Measurements from ENCODE around the gene RILPL1. TPM values are rescaled to one million over a fixed set of nuclear protein-coding genes. Genes with fewer than 3 reads are reported as not detected.

RILPL1 gene
- total and polyA plus RNA-seq, 3 experiments from 2014 or later, result 0.55 to 4.6 (median 2.7) TPM

DNA sequence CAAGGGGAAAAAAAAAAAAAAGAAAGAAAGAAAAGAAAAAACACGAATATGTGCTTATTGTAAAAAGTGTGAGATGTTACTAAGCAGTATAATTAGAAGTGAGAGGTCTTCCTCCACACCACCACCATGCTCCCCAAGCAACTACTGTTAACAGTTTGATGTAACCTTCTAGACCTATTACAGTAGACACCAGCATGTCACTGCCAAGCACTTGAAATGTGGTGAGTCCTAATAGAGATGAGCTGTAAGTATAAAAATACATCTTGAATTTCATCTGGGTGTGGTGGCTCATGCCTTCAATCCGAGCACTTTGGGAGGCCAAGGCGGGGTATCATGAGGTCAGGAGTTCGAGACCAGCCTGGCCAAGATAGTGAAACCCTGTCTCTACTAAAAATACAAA is 83.7 kb downstream of the RILPL1 start:
- Mint-ChIP-seq H3K4me1 (peaks cover 17 to 24% (median 22%) of the 10 kb centered on the region in 3 donors), H3K4me3 (no peak overlapping the region), H3K9me3 (no peaks in the 10 kb centered on the region), H3K27ac (peak overlapping the region in 6 of 8 donors; percentile 41 to 85 (median 76)), H3K27me3 (no peaks in the 10 kb centered on the region), H3K36me3 (peaks cover 0 to 2% (median 0%) of the 10 kb centered on the region in 3 donors)
- no peaks in the 10 kb centered on the region for H3K27me3 ChIP-seq (ENCODE audit: insufficient read depth, low read length, poor library complexity, severe bottlenecking)
- H3K4me1 ChIP-seq (ENCODE audit: insufficient read depth, low read length), result peaks cover 14% of the 10 kb centered on the region
- ChIA-PET CTCF (no interaction called here), POLR2A (interaction anchor here (0.6 kb wide), 1 partner anchor 8 kb away, joined by 5 read pairs; the partner anchor contains the start of gene SNRNP35)
- no peaks in the 10 kb centered on the region for H3K36me3 ChIP-seq (ENCODE audit: insufficient read depth, low read length)
- H3K27ac ChIP-seq (ENCODE audit: low read depth, low read length), result no peak overlapping the region
- DNase-seq, result no peak
- no peaks in the 10 kb centered on the region for H3K9me3 ChIP-seq (ENCODE audit: low read length)
- no peak overlapping the region for H3K4me3 ChIP-seq (ENCODE audit: low read length)

DNA sequence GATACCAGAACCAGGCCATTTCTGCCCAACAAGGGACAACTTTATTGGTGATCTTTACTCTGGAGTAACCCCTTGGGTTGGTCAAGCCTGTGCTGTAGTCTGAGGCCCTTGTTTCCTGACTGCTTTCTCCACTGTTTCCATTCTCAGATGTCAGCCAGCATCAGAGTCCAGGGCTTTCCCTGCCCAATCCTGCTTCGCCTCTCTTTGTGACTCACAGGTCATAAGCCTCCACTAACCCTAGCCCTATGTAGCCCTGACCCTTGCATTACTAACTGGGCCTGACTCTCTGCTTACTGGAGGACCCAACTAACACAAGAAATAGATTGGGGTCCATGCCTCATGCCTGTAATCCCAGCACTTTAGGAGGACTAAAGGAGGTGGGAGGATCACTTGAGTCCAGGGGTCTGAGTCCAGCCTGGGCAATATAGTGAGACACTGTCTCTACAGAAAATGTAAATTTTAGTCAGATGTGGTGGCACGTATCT is 84.2 kb downstream of the RILPL1 start:
- H3K4me1 Mint-ChIP-seq, result peaks cover 17 to 28% (median 22%) of the 10 kb centered on the region in 3 donors

DNA sequence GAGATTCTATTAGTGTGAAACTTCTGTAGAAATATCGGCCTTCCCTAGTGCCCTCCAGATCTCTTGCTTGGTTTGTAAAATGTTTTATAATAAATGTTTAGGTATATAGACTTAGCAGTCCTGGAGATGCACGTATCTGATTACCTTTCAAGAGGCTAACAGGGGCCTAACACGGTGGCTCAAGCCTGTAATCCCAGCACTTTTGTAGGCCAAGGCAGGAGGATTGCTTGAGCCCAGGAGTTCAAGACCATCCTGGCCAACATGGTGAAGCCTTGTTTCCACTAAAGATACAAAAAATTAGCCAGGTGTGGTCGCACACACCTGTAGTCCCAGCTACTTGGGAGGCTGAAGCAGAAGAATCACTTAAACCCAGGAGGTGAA is 87.2 kb downstream of the RILPL1 start:
- Histone ChIP-seq H3K36me3 (ENCODE audit: insufficient read depth, low read length) (no peaks in the 10 kb centered on the region), H3K4me1 (ENCODE audit: insufficient read depth, low read length) (peaks cover 14% of the 10 kb centered on the region), H3K27me3 (ENCODE audit: insufficient read depth, low read length, poor library complexity, severe bottlenecking) (no peaks in the 10 kb centered on the region), H3K27ac (ENCODE audit: low read depth, low read length) (no peak overlapping the region), H3K4me3 (ENCODE audit: low read length) (no peak overlapping the region), H3K9me3 (ENCODE audit: low read length) (no peaks in the 10 kb centered on the region)
- ChIA-PET POLR2A (interaction anchor here (0.6 to 0.9 kb wide), 2 partner anchors 13 to 18 kb away, joined by 3 read pairs; no protein-coding TSS in a partner anchor), CTCF (no interaction called here)
- Mint-ChIP-seq H3K27me3 (no peaks in the 10 kb centered on the region), H3K36me3 (peaks cover 0 to 2% (median 0%) of the 10 kb centered on the region in 3 donors), H3K4me1 (peaks cover 17 to 28% (median 22%) of the 10 kb centered on the region in 3 donors), H3K4me3 (peak overlapping the region in 2 of 7 donors; percentile 16 to 24), H3K9me3 (no peaks in the 10 kb centered on the region), H3K27ac (peak overlapping the region in 5 of 8 donors; percentile 67 to 78 (median 72))
- no peak for DNase-seq

More for the DNA sequence above, 84.2 kb downstream of the RILPL1 start:
- Histone ChIP-seq H3K36me3 (ENCODE audit: insufficient read depth, low read length) (no peaks in the 10 kb centered on the region), H3K27me3 (ENCODE audit: insufficient read depth, low read length, poor library complexity, severe bottlenecking) (no peaks in the 10 kb centered on the region), H3K4me1 (ENCODE audit: insufficient read depth, low read length) (peaks cover 14% of the 10 kb centered on the region), H3K9me3 (ENCODE audit: low read length) (no peaks in the 10 kb centered on the region), H3K4me3 (ENCODE audit: low read length) (no peak overlapping the region), H3K27ac (ENCODE audit: low read depth, low read length) (no peak overlapping the region)
- Mint-ChIP-seq H3K9me3 (no peaks in the 10 kb centered on the region), H3K27ac (peak overlapping the region; percentile 32 to 85 (median 69)), H3K36me3 (peaks cover 0 to 2% (median 0%) of the 10 kb centered on the region in 3 donors), H3K27me3 (no peaks in the 10 kb centered on the region), H3K4me3 (peak overlapping the region; percentile 23 to 68 (median 53))
- DNase-seq, result no peak
- ChIA-PET CTCF (interaction anchor here (1.3 to 2.3 kb wide), 4 partner anchors 8 to 84 kb away, joined by 3 to 8 read pairs (median 8); partner anchors contain the start of genes RILPL2 and SNRNP35), POLR2A (interaction anchor here (1.5 to 2.8 kb wide), 3 partner anchors 9 to 22 kb away, joined by 6 to 36 read pairs (median 15); partner anchors contain the start of genes RILPL2 and SNRNP35)

GRCh38 chr12:123445388-123446332 is 87.9 kb downstream of the RILPL1 start:
- H3K27me3 Mint-ChIP-seq, result no peaks in the 10 kb centered on the region

GRCh38 chr12:123444092-123445026 is 89.2 kb downstream of the RILPL1 start:
- Histone ChIP-seq H3K4me3 (ENCODE audit: low read length) (no peak overlapping the region), H3K9me3 (ENCODE audit: low read length) (no peaks in the 10 kb centered on the region), H3K27ac (ENCODE audit: low read depth, low read length) (no peak overlapping the region), H3K27me3 (ENCODE audit: insufficient read depth, low read length, poor library complexity, severe bottlenecking) (no peaks in the 10 kb centered on the region), H3K36me3 (ENCODE audit: insufficient read depth, low read length) (no peaks in the 10 kb centered on the region), H3K4me1 (ENCODE audit: insufficient read depth, low read length) (peaks cover 14% of the 10 kb centered on the region)
- peak overlapping the region in 2 of 8 donors; percentile 18 to 39 for H3K27ac Mint-ChIP-seq
- no peaks in the 10 kb centered on the region for H3K9me3 Mint-ChIP-seq
- peak overlapping the region in 1 of 7 donors; percentile 30 for H3K4me3 Mint-ChIP-seq
- CTCF ChIA-PET, result interaction anchor here (0.6 to 1.0 kb wide), 2 partner anchors 9 to 20 kb away, joined by 3 read pairs; no protein-coding TSS in a partner anchor
- DNase-seq, result no peak
- H3K27me3 Mint-ChIP-seq, result no peaks in the 10 kb centered on the region
- POLR2A ChIA-PET, result no interaction called here
- peaks cover 0 to 2% (median 0%) of the 10 kb centered on the region in 3 donors for H3K36me3 Mint-ChIP-seq
- peaks cover 14 to 25% (median 17%) of the 10 kb centered on the region in 3 donors for H3K4me1 Mint-ChIP-seq

More at GRCh38 chr12:123445388-123446332, 87.9 kb downstream of the RILPL1 start:
- Histone ChIP-seq H3K27ac (ENCODE audit: low read depth, low read length) (no peak overlapping the region), H3K27me3 (ENCODE audit: insufficient read depth, low read length, poor library complexity, severe bottlenecking) (no peaks in the 10 kb centered on the region), H3K4me1 (ENCODE audit: insufficient read depth, low read length) (peaks cover 14% of the 10 kb centered on the region), H3K4me3 (ENCODE audit: low read length) (no peak overlapping the region), H3K9me3 (ENCODE audit: low read length) (no peaks in the 10 kb centered on the region), H3K36me3 (ENCODE audit: insufficient read depth, low read length) (no peaks in the 10 kb centered on the region)
- Mint-ChIP-seq H3K36me3 (peaks cover 0 to 2% (median 0%) of the 10 kb centered on the region in 3 donors), H3K27ac (peak overlapping the region in 6 of 8 donors; percentile 47 to 79 (median 72)), H3K4me3 (peak overlapping the region in 2 of 7 donors; percentile 16 to 28), H3K4me1 (peaks cover 17 to 28% (median 20%) of the 10 kb centered on the region in 3 donors), H3K9me3 (no peaks in the 10 kb centered on the region)
- DNase-seq, result no peak
- ChIA-PET CTCF (no interaction called here), POLR2A (interaction anchor here (0.9 kb wide), 1 partner anchor 12 kb away, joined by 3 read pairs; no protein-coding TSS in a partner anchor)

GRCh38 chr12:123442774-123443173 is 90.7 kb downstream of the RILPL1 start:
- CTCF ChIA-PET, result interaction anchor here (2.1 kb wide), 1 partner anchor 15 kb away, joined by 4 read pairs; the partner anchor contains the start of gene SNRNP35
- Mint-ChIP-seq H3K4me3 (peak overlapping the region in 1 of 7 donors; percentile 44), H3K27ac (no peak overlapping the region), H3K36me3 (no peaks in the 10 kb centered on the region), H3K27me3 (no peaks in the 10 kb centered on the region), H3K4me1 (peaks cover 5 to 15% (median 8%) of the 10 kb centered on the region in 3 donors), H3K9me3 (no peaks in the 10 kb centered on the region)
- Histone ChIP-seq H3K27me3 (ENCODE audit: insufficient read depth, low read length, poor library complexity, severe bottlenecking) (no peaks in the 10 kb centered on the region), H3K9me3 (ENCODE audit: low read length) (no peaks in the 10 kb centered on the region), H3K27ac (ENCODE audit: low read depth, low read length) (no peak overlapping the region), H3K4me3 (ENCODE audit: low read length) (no peak overlapping the region), H3K4me1 (ENCODE audit: insufficient read depth, low read length) (peaks cover 11% of the 10 kb centered on the region), H3K36me3 (ENCODE audit: insufficient read depth, low read length) (no peaks in the 10 kb centered on the region)
- DNase-seq, result no peak
- POLR2A ChIA-PET, result interaction anchor here (0.6 kb wide), 1 partner anchor 8 kb away, joined by 4 read pairs; no protein-coding TSS in a partner anchor

DNA sequence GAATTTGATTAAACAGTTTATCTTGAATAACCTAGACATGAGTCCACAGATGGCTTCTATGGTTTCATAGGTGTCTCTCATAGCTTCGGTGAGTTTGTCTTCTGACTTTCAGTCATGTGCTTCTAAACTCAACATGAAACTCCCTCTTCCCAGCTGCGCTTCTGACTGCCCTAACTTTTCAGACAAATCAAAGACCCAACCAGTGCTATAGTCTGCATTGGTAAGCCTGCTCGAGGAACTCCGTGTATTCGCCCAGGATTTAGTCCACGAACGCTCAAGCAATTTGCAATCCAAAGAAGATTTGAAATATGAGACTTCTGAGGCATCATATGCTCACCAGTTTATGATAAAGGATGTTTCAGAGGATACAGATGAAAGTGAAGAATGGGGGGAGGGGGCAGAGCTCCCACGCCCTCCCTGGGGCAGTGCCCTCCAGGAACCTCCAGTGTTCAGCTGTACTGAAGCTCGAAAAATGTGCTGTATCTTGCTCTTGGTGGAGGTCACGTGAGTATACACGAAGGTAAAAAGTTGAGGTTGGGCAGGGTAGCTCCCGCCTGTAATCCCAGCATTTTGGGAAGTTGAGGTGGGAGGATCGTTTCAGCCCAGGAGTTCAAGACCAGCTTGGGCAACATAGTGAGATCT is 91.9 kb downstream of the RILPL1 start:
- Mint-ChIP-seq H3K27ac (peak overlapping the region in 2 of 8 donors; percentile 40 to 62), H3K27me3 (no peaks in the 10 kb centered on the region), H3K9me3 (no peaks in the 10 kb centered on the region), H3K36me3 (peaks cover 0 to 4% (median 0%) of the 10 kb centered on the region in 3 donors), H3K4me1 (peaks cover 5 to 16% (median 15%) of the 10 kb centered on the region in 3 donors), H3K4me3 (peak overlapping the region in 2 of 7 donors; percentile 23 to 30)
- ChIA-PET CTCF (interaction anchor here (1.1 to 2.1 kb wide), 2 partner anchors 16 to 76 kb away, joined by 3 to 4 read pairs; partner anchors contain the start of gene SNRNP35), POLR2A (no interaction called here)
- no peaks in the 10 kb centered on the region for H3K27me3 ChIP-seq (ENCODE audit: insufficient read depth, low read length, poor library complexity, severe bottlenecking)
- no peak overlapping the region for H3K27ac ChIP-seq (ENCODE audit: low read depth, low read length)
- no peaks in the 10 kb centered on the region for H3K36me3 ChIP-seq (ENCODE audit: insufficient read depth, low read length)
- H3K4me1 ChIP-seq (ENCODE audit: insufficient read depth, low read length), result peaks cover 7% of the 10 kb centered on the region
- H3K9me3 ChIP-seq (ENCODE audit: low read length), result no peaks in the 10 kb centered on the region
- no peak overlapping the region for H3K4me3 ChIP-seq (ENCODE audit: low read length)
- DNase-seq, result no peak

All from CD8-positive, alpha-beta memory T cell (primary cell).